Activated T-cell treated with anti-CD3 and anti-CD28 coated beads, Interleukin-2, amount 50 U/mL, for 24 hours (primary cell): ENCODE measurements around the gene IDI2.
A peak's percentile ranks its signal among the peaks of the same experiment; 100 is the strongest.
"Not testable (repeated sequence)": the region's sequence is repeated elsewhere in the genome, so short reads cannot be mapped to it uniquely, and the experiment has no call there.

Source experiments
- DNase-seq: peaks from one replicate; pipeline ENCODE4 v3.0.0-alpha.2; 2020
- H3K27ac Mint-ChIP-seq: 2 replicates; pipeline ENCODE4 v1.8.0; 2020; ENCODE audit warnings: mild to moderate bottlenecking, mixed read lengths
- H3K27me3 Mint-ChIP-seq: 2 replicates; pipeline ENCODE4 v1.8.0; 2020; ENCODE audit warnings: mixed read lengths
- H3K36me3 Mint-ChIP-seq: 2 replicates; pipeline ENCODE4 v1.8.0; 2020; ENCODE audit warnings: low read depth, mixed read lengths
- H3K4me1 Mint-ChIP-seq: 2 replicates; pipeline ENCODE4 v1.8.0; 2020; ENCODE audit warnings: low read depth, mixed read lengths
- H3K4me3 Mint-ChIP-seq: 2 replicates; pipeline ENCODE4 v1.8.0; 2020; ENCODE audit warnings: mild to moderate bottlenecking, moderate library complexity, mixed read lengths
- H3K9me3 Mint-ChIP-seq: 2 replicates; pipeline ENCODE4 v1.8.0; 2020; ENCODE audit warnings: mixed read lengths

Gene IDI2

GRCh38 chr10:1054684-1055083 is 29.0 kb upstream of the IDI2 start:
- no peaks in the 10 kb centered on the region for H3K27me3 Mint-ChIP-seq
- peak overlapping the region; percentile 69 for H3K27ac Mint-ChIP-seq
- H3K4me1 Mint-ChIP-seq: peaks cover 75% of the 10 kb centered on the region
- no peaks in the 10 kb centered on the region for H3K9me3 Mint-ChIP-seq
- peak overlapping the region; percentile 95 for H3K4me3 Mint-ChIP-seq
- H3K36me3 Mint-ChIP-seq: peaks cover 83% of the 10 kb centered on the region
- DNase-seq: no peak

- no peak for DNase-seq
- Mint-ChIP-seq H3K4me3 (peak overlapping the region; percentile 95), H3K27ac (peak overlapping the region; percentile 88), H3K36me3 (peaks cover 82% of the 10 kb centered on the region), H3K9me3 (no peaks in the 10 kb centered on the region), H3K27me3 (no peaks in the 10 kb centered on the region), H3K4me1 (peaks cover 67% of the 10 kb centered on the region)
Observed at GRCh38 chr10:1050554-1050953, 24.9 kb upstream of the IDI2 start.

GRCh38 chr10:1050145-1050544 is 24.5 kb upstream of the IDI2 start:
- H3K4me3 Mint-ChIP-seq: peak overlapping the region; percentile 95
- no peaks in the 10 kb centered on the region for H3K9me3 Mint-ChIP-seq
- H3K36me3 Mint-ChIP-seq: peaks cover 83% of the 10 kb centered on the region
- no peaks in the 10 kb centered on the region for H3K27me3 Mint-ChIP-seq
- peaks cover 68% of the 10 kb centered on the region for H3K4me1 Mint-ChIP-seq
- peak overlapping the region; percentile 99 for H3K27ac Mint-ChIP-seq
- DNase-seq: no peak

GRCh38 chr10:1049425-1049958 is 23.8 kb upstream of the IDI2 start:
- Mint-ChIP-seq H3K4me1 (peaks cover 68% of the 10 kb centered on the region), H3K9me3 (no peaks in the 10 kb centered on the region), H3K27me3 (no peaks in the 10 kb centered on the region), H3K27ac (peak overlapping the region; percentile 99), H3K36me3 (peaks cover 84% of the 10 kb centered on the region), H3K4me3 (peak overlapping the region; percentile 95)
- no peak for DNase-seq

- peak within 1 kb of the TSS; percentile 95 for H3K4me3 Mint-ChIP-seq
- H3K9me3 Mint-ChIP-seq: no peaks in the 10 kb centered on the region
- peak within 1 kb of the TSS; percentile 99 for H3K27ac Mint-ChIP-seq
Observed at GRCh38 chr10:1048732-1049424, 23.2 kb upstream of the IDI2 start, which contains the start of gene IDI1. IDI1 (minus strand) TSS chr10:1049119; CDS start chr10:1049003, 116 bp downstream.

GRCh38 chr10:1048349-1048731 is 22.7 kb upstream of the IDI2 start:
- H3K27me3 Mint-ChIP-seq: no peaks in the 10 kb centered on the region
- peaks cover 84% of the 10 kb centered on the region for H3K36me3 Mint-ChIP-seq
- DNase-seq: no peak
- H3K9me3 Mint-ChIP-seq: no peaks in the 10 kb centered on the region
- H3K4me3 Mint-ChIP-seq: peak overlapping the region; percentile 95
- H3K4me1 Mint-ChIP-seq: peaks cover 67% of the 10 kb centered on the region
- H3K27ac Mint-ChIP-seq: peak overlapping the region; percentile 99

More at GRCh38 chr10:1048732-1049424, 23.2 kb upstream of the IDI2 start, which contains the start of gene IDI1:
- Mint-ChIP-seq H3K36me3 (peaks cover 84% of the 10 kb centered on the region), H3K4me1 (peaks cover 68% of the 10 kb centered on the region), H3K27me3 (no peaks in the 10 kb centered on the region)
- peak; percentile 96 for DNase-seq

- Mint-ChIP-seq H3K27me3 (no peaks in the 10 kb centered on the region), H3K4me1 (peaks cover 68% of the 10 kb centered on the region), H3K36me3 (peaks cover 84% of the 10 kb centered on the region), H3K27ac (peak overlapping the region; percentile 99), H3K4me3 (peak overlapping the region; percentile 95), H3K9me3 (no peaks in the 10 kb centered on the region)
- DNase-seq: no peak
Observed at GRCh38 chr10:1047937-1048336, 22.3 kb upstream of the IDI2 start.

GRCh38 chr10:1045415-1045814 is 19.8 kb upstream of the IDI2 start:
- Mint-ChIP-seq H3K27ac (peak overlapping the region; percentile 94), H3K9me3 (no peaks in the 10 kb centered on the region), H3K27me3 (no peaks in the 10 kb centered on the region), H3K4me1 (peaks cover 45% of the 10 kb centered on the region), H3K36me3 (peaks cover 84% of the 10 kb centered on the region), H3K4me3 (peak overlapping the region; percentile 76)
- DNase-seq: no peak

GRCh38 chr10:1044964-1045363 is 19.3 kb upstream of the IDI2 start:
- H3K36me3 Mint-ChIP-seq: peaks cover 86% of the 10 kb centered on the region
- H3K9me3 Mint-ChIP-seq: no peaks in the 10 kb centered on the region
- peaks cover 43% of the 10 kb centered on the region for H3K4me1 Mint-ChIP-seq
- DNase-seq: no peak
- H3K4me3 Mint-ChIP-seq: peak overlapping the region; percentile 76
- H3K27me3 Mint-ChIP-seq: no peaks in the 10 kb centered on the region
- H3K27ac Mint-ChIP-seq: peak overlapping the region; percentile 94

- Mint-ChIP-seq H3K36me3 (peaks cover 85% of the 10 kb centered on the region), H3K27me3 (no peaks in the 10 kb centered on the region), H3K9me3 (no peaks in the 10 kb centered on the region), H3K4me3 (peak overlapping the region; percentile 76), H3K4me1 (peaks cover 43% of the 10 kb centered on the region), H3K27ac (peak overlapping the region; percentile 94)
- DNase-seq: no peak
Observed at GRCh38 chr10:1044146-1044545, 18.5 kb upstream of the IDI2 start.

GRCh38 chr10:1043532-1043995 is 17.9 kb upstream of the IDI2 start:
- H3K27ac Mint-ChIP-seq: peak overlapping the region; percentile 94
- H3K4me3 Mint-ChIP-seq: peak overlapping the region; percentile 76
- no peaks in the 10 kb centered on the region for H3K9me3 Mint-ChIP-seq
- no peaks in the 10 kb centered on the region for H3K27me3 Mint-ChIP-seq
- DNase-seq: no peak
- H3K36me3 Mint-ChIP-seq: peaks cover 80% of the 10 kb centered on the region
- H3K4me1 Mint-ChIP-seq: peaks cover 43% of the 10 kb centered on the region

GRCh38 chr10:1041514-1041913 is 15.9 kb upstream of the IDI2 start:
- peaks cover 88% of the 10 kb centered on the region for H3K36me3 Mint-ChIP-seq
- H3K27me3 Mint-ChIP-seq: no peaks in the 10 kb centered on the region
- DNase-seq: no peak
- H3K9me3 Mint-ChIP-seq: no peaks in the 10 kb centered on the region
- H3K27ac Mint-ChIP-seq: peak overlapping the region; percentile 40
- no peak overlapping the region for H3K4me3 Mint-ChIP-seq
- peaks cover 41% of the 10 kb centered on the region for H3K4me1 Mint-ChIP-seq

- H3K9me3 Mint-ChIP-seq: no peaks in the 10 kb centered on the region
- H3K4me1 Mint-ChIP-seq: peaks cover 39% of the 10 kb centered on the region
- no peaks in the 10 kb centered on the region for H3K27me3 Mint-ChIP-seq
- H3K27ac Mint-ChIP-seq: peak overlapping the region; percentile 12
- DNase-seq: no peak
- H3K4me3 Mint-ChIP-seq: no peak overlapping the region
- peaks cover 83% of the 10 kb centered on the region for H3K36me3 Mint-ChIP-seq
Observed at GRCh38 chr10:1040133-1040532, 14.5 kb upstream of the IDI2 start.

GRCh38 chr10:1038769-1039168 is 13.1 kb upstream of the IDI2 start:
- not testable (repeated sequence) for H3K27me3 Mint-ChIP-seq, H3K4me3 Mint-ChIP-seq, DNase-seq, H3K9me3 Mint-ChIP-seq, H3K27ac Mint-ChIP-seq
- peaks cover 80% of the 10 kb centered on the region for H3K36me3 Mint-ChIP-seq
- peaks cover 26% of the 10 kb centered on the region for H3K4me1 Mint-ChIP-seq

- H3K27me3 Mint-ChIP-seq: no peaks in the 10 kb centered on the region
- H3K36me3 Mint-ChIP-seq: peaks cover 67% of the 10 kb centered on the region
- H3K4me3 Mint-ChIP-seq: no peak overlapping the region
- H3K4me1 Mint-ChIP-seq: peaks cover 17% of the 10 kb centered on the region
- DNase-seq: no peak
- no peaks in the 10 kb centered on the region for H3K9me3 Mint-ChIP-seq
- peak overlapping the region; percentile 88 for H3K27ac Mint-ChIP-seq
Observed at GRCh38 chr10:1037098-1037497, 11.4 kb upstream of the IDI2 start.
